ENCODE measurements around the gene MTHFSD. TPM values are rescaled to one million over a fixed set of nuclear protein-coding genes. Genes with fewer than 3 reads are reported as not detected.

Gene MTHFSD
- total RNA-seq, 2 experiments from 2014 or later, result 19.3 to 22.3 TPM

GRCh38 chr16:86512860-86513470, 42.1 kb downstream of the MTHFSD start:
- H3K4me3 Mint-ChIP-seq, result no peak overlapping the region
- H3K36me3 Mint-ChIP-seq (ENCODE audit: low read depth), result no peaks in the 10 kb centered on the region
- H3K9me3 Mint-ChIP-seq, result no peaks in the 10 kb centered on the region
- TF ChIP-seq CTCF (IDR thresholded peaks at IDR 0.05), result no peak
- ChIA-PET POLR2A (interaction anchor here (0.6 kb wide), 1 partner anchor 213 kb away, joined by 4 read pairs; no protein-coding TSS in a partner anchor), CTCF (no interaction called here)
- peaks cover 10% of the 10 kb centered on the region for H3K4me1 Mint-ChIP-seq (ENCODE audit: low read depth)
- DNase-seq (no peak), ATAC-seq (no peak)
- intact Hi-C loops (cut with micrococcal nuclease), result no loop called here
- peaks cover 61% of the 10 kb centered on the region for H3K27me3 Mint-ChIP-seq
- H3K27ac Mint-ChIP-seq, result no peak overlapping the region

DNA sequence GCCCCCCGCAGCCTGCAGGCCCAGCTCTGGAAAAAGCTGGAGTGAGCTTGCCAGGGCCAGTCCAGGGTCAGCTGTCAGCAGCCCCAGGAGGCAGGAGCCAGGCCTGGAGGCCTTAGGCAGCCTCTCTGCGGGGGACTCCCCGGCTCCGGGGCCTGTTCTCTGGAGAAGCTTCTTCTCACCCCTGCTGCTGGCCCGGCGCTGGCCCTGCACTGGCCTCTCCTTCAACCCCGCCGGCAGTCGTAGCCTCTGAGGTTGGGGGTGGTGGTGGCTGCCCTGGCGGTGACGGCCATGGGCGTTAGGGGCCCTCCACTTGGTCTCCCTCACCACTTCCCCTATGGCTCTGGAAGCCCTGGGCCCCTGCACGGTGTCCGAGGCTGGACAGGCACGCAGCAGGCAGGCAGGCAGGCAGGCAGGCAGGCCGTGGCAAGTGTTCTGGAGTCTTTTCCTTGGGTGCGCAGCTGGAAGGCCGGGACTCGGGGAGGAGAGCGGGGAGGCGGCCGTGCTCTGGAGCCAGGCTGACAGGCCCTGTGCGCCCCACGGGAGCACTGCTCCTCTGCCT, 42.7 kb downstream of the MTHFSD start:
- Mint-ChIP-seq H3K9me3 (no peaks in the 10 kb centered on the region), H3K4me3 (no peak overlapping the region), H3K27ac (no peak overlapping the region), H3K36me3 (ENCODE audit: low read depth) (no peaks in the 10 kb centered on the region), H3K27me3 (peaks cover 61% of the 10 kb centered on the region), H3K4me1 (ENCODE audit: low read depth) (peaks cover 16% of the 10 kb centered on the region)
- ATAC-seq, result no peak
- no peak for DNase-seq
- TF ChIP-seq CTCF (IDR thresholded peaks at IDR 0.05), result no peak
- CTCF ChIA-PET, result interaction anchor here (0.9 kb wide), 1 partner anchor 52 kb away, joined by 3 read pairs; no protein-coding TSS in a partner anchor
- POLR2A ChIA-PET, result interaction anchor here (0.6 kb wide), 1 partner anchor 214 kb away, joined by 4 read pairs; no protein-coding TSS in a partner anchor
- intact Hi-C loops (cut with micrococcal nuclease), result no loop called here

DNA sequence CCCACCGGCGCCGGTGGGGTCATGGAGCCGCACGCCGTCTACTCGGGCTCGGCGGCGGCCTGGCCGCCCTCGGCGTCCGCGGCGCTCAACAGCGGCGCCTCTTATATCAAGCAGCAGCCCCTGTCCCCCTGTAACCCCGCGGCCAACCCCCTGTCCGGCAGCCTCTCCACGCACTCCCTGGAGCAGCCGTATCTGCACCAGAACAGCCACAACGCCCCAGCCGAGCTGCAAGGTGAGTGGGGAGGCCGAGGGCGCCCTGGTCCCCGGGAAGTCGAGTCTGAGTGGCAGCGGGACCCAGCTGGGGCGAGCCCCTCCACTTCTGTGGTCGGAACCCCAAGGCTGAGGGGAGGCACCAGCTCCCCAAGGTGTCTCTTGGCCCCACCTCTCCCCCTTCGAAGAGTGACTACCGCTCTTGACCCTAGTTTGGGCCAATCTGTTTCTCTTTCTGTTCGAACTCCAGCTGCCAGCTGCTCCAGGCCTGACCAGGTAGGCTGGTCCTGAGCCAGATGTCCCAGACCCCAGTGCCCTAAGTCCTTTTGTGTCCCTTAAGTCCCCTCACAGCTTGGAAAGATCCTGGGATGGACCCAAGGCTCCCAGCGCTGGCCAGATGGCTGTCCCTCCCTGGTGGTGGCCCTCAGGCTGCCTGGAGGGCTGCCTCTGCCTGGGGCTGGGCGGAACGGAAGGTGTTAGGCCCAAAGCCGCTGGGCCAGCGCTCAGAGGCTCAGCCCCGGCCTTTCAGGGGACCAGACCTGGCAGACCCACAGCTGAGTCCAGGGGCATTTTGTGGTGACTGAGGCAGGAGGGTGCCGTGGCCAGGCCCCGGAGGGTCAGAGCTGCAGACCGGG, 43.5 kb downstream of the MTHFSD start:
- Mint-ChIP-seq H3K27me3 (peaks cover 63% of the 10 kb centered on the region), H3K4me1 (ENCODE audit: low read depth) (peaks cover 24% of the 10 kb centered on the region), H3K4me3 (no peak overlapping the region), H3K27ac (no peak overlapping the region), H3K9me3 (no peaks in the 10 kb centered on the region), H3K36me3 (ENCODE audit: low read depth) (no peaks in the 10 kb centered on the region)
- ChIA-PET POLR2A (no interaction called here), CTCF (interaction anchor here (0.9 kb wide), 1 partner anchor 53 kb away, joined by 3 read pairs; no protein-coding TSS in a partner anchor)
- no peak for TF ChIP-seq CTCF (IDR thresholded peaks at IDR 0.05)
- DNase-seq (no peak), ATAC-seq (no peak)
- intact Hi-C loops (cut with micrococcal nuclease), result no loop called here

GRCh38 chr16:86510465-86511261, 44.4 kb downstream of the MTHFSD start, which contains the start of gene FOXF1:
TSS of gene FOXF1 (plus strand) at chr16:86510527. CDS start at chr16:86510570, 43 bp downstream.
- H3K4me3 Mint-ChIP-seq, result peak within 1 kb of the TSS; percentile 49

More at GRCh38 chr16:86510465-86511261, 44.4 kb downstream of the MTHFSD start, which contains the start of gene FOXF1:
- peaks cover 63% of the 10 kb centered on the region for H3K27me3 Mint-ChIP-seq
- intact Hi-C loops (cut with micrococcal nuclease), result no loop called here
- ATAC-seq (no peak), DNase-seq (peak; percentile 33)
- POLR2A ChIA-PET, result no interaction called here
- peaks cover 31% of the 10 kb centered on the region for H3K4me1 Mint-ChIP-seq (ENCODE audit: low read depth)
- no peak for TF ChIP-seq CTCF (IDR thresholded peaks at IDR 0.05)
- CTCF ChIA-PET, result interaction anchor here (1.2 kb wide), 1 partner anchor 8 kb away, joined by 3 read pairs; no protein-coding TSS in a partner anchor
- H3K27ac Mint-ChIP-seq, result no peak within 1 kb of the TSS
- no peaks in the 10 kb centered on the region for H3K9me3 Mint-ChIP-seq
- no peaks in the 10 kb centered on the region for H3K36me3 Mint-ChIP-seq (ENCODE audit: low read depth)

Data from activated CD8-positive, alpha-beta T cell treated with anti-CD3 and anti-CD28 coated beads for 36 hours (primary cell).